Measurements from ENCODE around the gene POLN.

- no peak for TF ChIP-seq CTCF (IDR thresholded peaks at IDR 0.05)
- no peak for TF ChIP-seq POLR2A (IDR thresholded peaks at IDR 0.05)
- no peak for TF ChIP-seq EP300 (IDR thresholded peaks at IDR 0.05)
Measured at GRCh38 chr4:2024683-2025082, 217.2 kb downstream of the POLN start.

All from tibial nerve (tissue), 4 donors.